Measurements from ENCODE around the gene KCNQ1.
A peak's percentile ranks its signal among the peaks of the same experiment; 100 is the strongest.

KCNQ1 gene

GRCh38 chr11:2699531-2700414, 255.0 kb downstream of the KCNQ1 start, which contains the start of gene KCNQ1OT1:
Gene KCNQ1OT1 (minus strand): TSS chr11:2699994.
- peak; percentile 81 for DNase-seq
- ATAC-seq: peak; percentile 92

GRCh38 chr11:2700415-2701211, 255.8 kb downstream of the KCNQ1 start:
- DNase-seq (peak; percentile 62), ATAC-seq (no peak)

GRCh38 chr11:2701230-2701629, 256.4 kb downstream of the KCNQ1 start:
- DNase-seq (no peak), ATAC-seq (no peak)

- DNase-seq (no peak), ATAC-seq (no peak)
Measured at GRCh38 chr11:2701898-2702434, 257.2 kb downstream of the KCNQ1 start.

DNA sequence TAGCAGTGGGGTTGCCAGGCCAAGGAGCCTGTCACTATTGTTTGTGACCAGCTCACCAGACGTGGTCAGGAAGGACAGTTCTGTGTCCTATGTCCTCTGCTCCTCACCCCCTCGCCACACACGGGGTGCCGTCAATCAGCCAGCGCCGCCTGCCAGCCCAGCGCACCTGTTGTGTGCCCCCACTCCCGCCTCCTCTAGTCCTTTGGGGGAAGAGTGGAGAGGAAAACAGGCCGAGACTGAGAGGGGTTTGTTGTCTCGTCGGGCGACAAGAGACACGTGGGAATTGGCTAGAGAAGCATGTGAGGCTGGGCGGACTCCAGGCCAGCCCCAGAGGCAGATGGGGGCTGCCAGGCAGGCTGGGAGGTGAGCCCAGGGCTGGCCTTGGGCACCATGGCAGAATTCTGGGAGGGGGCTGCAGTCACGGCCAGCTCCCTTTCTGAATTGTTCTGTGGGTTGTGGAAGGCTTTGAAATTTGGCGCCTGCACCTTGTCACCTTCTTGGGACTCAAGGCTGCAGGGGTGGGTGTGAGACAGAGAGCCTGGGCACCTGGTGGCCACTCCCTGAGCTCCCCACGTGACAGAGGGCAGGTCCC, 258.1 kb downstream of the KCNQ1 start:
- no peak for ATAC-seq

DNA sequence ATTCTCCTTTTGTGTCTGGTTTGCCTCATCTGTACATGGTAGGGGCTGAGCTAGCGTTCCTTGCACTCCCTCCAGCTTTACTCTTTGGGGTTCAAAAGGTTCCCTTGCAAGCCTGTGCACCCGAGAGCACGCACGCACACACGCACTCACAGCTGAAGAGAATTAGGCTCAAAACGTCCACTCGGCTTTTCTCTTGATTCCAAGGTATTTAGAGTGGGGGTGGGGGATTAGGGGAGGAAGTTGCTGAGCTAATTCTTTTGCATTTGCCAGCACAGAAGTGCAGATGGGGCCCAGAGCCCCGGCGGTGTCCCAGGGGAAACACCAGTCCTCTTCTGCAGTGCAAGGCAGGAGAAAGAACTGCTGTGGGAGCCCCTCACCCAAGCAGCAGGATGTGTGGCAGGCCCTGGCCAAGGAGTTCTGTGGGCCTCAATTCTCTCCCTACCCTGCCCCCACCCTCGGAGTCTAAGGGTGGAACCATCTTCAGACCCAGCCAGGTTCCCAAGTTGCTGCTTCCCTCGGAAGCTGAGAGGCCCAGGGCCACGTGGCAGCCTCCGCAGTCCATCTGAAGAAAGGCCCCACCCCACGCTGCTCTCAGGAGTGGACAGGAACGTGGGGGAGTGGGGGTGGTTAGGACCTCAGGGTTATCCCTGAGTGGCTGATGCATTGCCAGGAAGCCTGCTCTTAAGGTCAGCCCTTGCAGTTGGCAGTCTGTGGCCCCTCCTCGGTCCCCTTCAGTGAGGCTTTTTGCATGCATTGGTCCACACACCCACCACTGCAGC, 258.7 kb downstream of the KCNQ1 start:
- ATAC-seq: no peak
- DNase-seq: no peak

More for the DNA sequence above, 258.1 kb downstream of the KCNQ1 start:
- DNase-seq: no peak

DNA sequence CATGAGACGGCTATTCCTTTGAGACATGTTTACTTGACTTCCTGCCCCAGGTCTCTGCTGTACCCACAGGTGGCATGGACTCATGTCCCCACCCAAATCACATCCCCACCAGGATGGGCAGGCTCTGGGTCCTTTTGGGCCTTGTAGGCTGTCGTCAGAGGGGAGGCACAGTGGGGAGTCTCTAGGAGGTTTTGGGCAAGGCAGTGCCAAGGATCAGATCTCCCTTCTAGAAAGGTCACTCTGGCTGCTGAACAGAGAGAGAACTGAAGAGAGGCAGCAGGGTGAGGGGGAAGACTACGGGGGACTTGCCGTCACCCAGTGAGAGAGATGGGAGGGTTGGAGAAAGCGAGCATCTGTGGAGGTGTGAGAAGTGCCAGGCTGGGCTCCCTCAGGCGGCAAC, 259.5 kb downstream of the KCNQ1 start:
- ATAC-seq (no peak), DNase-seq (no peak)

DNA sequence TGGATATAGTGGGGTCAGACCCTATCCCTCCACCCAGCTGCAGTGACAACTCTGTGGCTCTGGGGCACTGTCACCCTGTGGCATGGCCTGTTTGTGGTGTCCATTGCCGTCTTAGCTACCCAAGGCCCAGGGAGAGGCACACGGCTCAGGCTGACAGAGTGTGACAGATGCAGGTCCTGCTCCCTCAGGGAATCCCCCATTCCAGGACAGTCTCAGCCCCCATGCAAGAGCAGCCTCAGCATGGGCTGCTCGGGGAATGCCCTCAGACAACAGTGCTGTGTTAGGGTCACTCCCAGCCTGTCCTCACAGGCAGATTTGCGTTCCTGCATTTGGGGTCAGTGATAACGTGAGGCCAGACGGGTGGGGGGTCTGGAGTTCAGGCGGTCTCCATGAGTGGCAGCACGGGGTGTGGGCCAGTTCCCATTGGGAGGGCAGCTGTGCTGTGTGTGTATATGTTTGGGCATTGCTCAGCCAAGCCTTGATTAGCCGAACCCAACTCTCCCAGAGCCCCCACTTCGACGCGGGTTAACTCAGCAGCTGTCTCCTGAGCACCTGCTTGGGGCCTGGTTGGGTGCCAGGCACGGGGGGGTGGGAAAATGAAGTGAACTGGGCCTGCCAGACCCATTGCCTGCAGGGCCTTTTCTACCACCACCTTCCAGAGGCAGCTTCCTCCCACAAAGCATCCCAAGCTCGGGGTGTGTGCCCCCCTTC, 260.2 kb downstream of the KCNQ1 start:
- DNase-seq: no peak
- ATAC-seq: no peak

GRCh38 chr11:2706321-2706720, 261.5 kb downstream of the KCNQ1 start:
- no peak for DNase-seq
- no peak for ATAC-seq

- DNase-seq (no peak), ATAC-seq (no peak)
Measured at GRCh38 chr11:2707736-2708135, 262.9 kb downstream of the KCNQ1 start.

- ATAC-seq (no peak), DNase-seq (no peak)
Measured at GRCh38 chr11:2708151-2708581, 263.4 kb downstream of the KCNQ1 start.

DNA sequence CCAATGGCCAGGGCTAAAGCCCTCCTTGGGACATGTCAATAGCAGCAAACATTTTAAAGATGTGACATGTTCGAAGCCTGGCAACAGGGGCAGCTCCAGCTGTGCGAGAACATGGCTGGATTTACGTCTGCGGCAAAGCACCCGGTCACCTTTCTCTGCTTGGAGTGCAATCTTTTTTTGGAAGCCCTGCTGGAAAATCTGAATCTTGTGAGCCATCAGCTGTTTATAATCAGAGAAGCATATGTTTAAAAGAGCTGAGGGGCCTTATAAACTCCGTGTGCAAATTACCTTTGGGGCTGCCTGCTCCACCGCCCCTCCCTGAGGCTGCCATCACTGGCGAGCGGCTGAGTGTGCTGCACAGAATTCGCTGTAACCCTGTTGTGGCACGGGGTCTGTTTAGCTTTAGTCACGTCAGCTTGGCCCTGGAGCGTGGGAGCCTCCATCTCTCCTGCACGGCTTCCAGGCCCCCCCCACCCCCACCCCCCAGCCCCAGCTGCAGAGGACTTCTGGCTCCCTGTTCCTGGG, 264.0 kb downstream of the KCNQ1 start:
- no peak for DNase-seq

DNA sequence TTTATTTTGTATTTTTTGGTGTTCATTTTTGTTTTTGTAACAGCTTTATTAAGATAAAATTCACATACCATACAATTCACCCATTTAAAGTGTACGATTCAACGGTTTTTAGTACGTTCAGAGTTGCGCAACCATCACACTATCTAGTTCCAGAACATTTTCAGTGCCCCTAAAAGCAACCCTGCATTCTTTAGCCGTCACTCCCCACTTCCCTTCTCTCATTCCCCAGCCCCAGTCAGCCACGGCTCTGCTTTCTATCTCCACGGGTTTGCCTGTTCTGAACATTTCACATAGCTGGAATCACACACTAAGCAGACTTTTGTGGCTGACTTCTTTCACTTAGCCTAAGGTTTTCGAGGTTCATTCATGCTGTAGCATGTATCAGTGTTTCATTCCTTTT, 264.6 kb downstream of the KCNQ1 start:
- no peak for DNase-seq
- no peak for ATAC-seq

More for the DNA sequence above, 264.0 kb downstream of the KCNQ1 start:
- ATAC-seq: no peak

DNA sequence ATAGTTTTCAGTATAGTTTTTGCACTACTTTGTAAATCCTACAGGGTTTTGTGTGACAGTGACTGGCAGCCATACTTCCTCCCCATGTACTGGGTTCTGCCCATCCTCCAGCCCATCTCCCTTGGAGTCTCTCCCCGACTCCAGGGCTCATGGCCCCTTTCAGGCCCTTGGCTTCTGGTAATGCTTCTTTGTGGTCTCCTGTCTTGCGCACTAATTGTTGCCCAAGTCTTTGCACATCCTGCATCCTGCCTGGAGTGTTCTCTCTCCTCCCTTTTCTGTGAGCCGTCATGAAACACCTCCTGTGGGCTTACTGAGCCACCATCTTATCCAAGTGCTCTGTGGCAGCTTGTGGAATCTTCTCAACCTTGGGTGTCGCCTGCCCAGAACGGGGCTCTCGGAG, 266.4 kb downstream of the KCNQ1 start:
- ATAC-seq (no peak), DNase-seq (no peak)

DNA sequence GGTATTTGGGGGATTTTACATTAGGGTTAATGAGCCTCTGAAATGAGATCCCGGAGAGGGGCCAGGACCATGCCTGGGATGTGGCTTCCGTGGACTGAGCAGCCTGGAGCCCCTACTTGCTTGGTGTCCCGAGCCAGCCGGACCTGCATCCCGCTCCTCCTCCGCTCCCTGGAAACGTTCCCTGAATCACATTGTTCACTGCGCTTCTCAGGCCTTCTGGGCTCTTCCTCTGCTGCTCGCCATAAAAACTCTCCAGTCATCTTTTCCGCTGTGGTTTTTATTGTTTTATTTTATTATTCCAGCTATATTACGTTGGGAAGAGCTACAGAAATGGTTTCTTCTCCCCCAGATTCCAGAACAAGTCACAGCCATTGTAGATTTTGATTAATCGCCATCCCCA, 268.3 kb downstream of the KCNQ1 start:
- DNase-seq: no peak

DNA sequence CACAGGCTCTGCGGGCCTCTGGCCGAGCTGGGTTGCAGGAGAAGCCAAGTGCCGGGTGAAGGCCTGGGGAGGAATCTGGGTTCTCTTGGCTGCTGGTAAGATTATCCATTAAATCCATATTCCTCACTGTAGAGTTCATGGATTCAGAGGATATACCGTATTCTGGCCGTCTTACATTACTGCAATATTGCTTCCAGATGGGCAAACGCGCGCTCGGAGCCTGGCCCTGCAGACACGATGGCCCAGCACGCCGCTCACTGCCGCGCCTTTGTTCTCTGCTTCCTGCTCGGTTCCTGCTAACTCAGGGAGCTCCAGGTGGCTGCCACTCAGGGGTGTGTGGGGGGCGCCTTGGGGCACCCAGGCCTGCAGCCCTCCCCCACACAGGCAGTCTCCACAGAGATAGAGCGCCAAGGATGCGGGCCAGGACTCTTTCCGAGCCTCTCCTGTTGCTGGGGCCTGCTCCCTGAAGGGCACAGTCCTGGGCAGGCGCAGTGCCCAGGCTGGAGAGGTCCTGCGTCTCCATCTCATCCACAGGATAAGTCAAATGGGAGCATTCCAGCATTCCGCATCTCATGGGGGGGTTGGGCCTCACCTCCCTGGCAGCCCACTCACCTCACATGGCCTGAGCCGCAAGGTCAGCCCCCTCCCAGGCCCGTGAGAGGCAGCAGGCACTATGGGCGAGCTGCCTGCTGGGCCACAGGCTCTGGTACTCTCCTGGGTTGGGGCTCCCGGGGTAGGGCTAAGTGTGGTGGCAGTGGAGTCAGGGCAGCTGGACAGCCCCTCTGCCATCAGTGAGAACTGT, 269.1 kb downstream of the KCNQ1 start:
- ATAC-seq (no peak), DNase-seq (no peak)

More for the DNA sequence above, 268.3 kb downstream of the KCNQ1 start:
- ATAC-seq: no peak

- DNase-seq (no peak), ATAC-seq (no peak)
Measured at GRCh38 chr11:2714463-2714800, 269.6 kb downstream of the KCNQ1 start.

DNA sequence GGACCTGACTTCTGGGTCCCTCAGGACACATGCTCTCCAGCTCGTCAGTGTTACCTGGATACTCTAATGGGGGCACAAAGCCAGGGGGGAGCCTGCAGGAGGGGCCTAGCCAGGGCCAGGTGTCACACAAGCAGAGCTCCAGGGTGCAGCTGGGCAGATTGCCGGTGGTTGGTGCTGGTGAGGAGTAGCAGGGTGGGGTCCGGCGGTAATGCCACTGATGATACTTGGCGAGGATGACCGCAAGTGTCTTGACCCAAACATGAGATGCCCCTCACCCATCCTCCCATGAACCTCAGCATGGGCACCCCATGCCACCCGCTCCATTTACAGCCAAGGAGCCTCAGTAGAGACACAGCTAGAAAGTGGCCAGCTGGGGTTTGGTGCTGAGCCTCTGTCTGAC, 270.1 kb downstream of the KCNQ1 start:
- DNase-seq (no peak), ATAC-seq (no peak)

DNA sequence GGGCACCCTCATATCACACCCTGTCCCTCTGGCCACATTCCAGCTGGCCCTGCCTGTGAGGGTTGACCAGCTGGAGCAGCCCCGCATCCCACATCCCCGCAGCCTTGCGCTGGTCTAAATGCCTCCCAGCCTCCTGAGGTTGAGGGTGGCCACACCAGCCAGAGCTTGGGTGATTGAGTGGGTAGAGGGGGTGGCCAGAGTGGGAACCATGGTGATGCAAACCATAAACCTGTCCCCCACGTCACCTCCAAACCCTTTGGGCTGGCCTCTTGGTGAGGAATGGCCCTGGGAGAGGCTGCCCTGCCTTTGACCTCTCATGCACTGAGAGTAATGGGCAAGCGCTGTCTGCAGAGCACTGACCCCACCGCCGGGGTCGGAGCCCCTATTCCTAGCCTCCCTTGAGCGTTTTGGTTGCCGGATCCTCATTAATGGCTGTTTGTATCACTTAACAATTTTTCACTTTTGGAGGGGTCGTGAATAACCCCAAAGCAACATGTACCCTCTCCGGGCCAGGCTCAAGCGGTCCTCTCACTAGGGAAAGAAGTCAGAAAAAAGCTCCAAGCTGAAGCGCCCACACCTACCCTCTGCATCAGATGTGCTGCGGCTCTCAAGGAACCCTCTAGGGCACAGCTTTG, 271.0 kb downstream of the KCNQ1 start:
- DNase-seq (no peak), ATAC-seq (no peak)

Data from stimulated activated naive CD8-positive, alpha-beta T cell treated with anti-CD3 and anti-CD28 coated beads, Interleukin-15, Interleukin-2, amounts not matched to agents 100 U/mL and 50 U/mL, for 24 hours (primary cell).